ENCODE results near the gene MUC5B. TPM values are rescaled to one million over a fixed set of nuclear protein-coding genes. Genes with fewer than 3 reads are reported as not detected.

The MUC5B gene
- total RNA-seq, 1 experiment from 2014 or later, result not detected

DNA sequence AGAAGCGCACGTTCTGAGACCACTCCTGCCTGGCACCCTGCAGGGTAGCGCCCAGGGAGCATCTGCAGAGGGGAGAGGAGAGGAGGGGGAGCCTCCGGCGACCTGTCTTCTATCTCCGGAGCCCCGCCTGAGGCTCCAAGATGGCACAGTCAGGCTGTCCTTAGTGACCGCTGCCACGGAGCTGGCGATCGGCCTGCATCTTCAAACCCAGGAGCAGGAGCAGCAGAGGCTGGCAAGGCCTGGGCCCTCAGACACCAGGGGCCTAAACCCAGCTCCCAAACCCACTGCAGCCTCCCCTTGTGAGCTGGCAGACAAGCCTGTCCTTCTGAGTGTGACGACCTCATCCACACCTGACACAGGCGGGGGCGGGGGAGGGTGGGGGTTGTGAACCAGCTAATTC, 51.6 kb downstream of the MUC5B start:
- DNase-seq, result no peak

GRCh38 chr11:1275021-1275420, 52.2 kb downstream of the MUC5B start:
- no peaks in the 10 kb centered on the region for H3K4me1 ChIP-seq
- peaks cover 3% of the 10 kb centered on the region; the same call in 1 of the 2 replicates for H3K36me3 ChIP-seq

More for the DNA sequence above, 51.6 kb downstream of the MUC5B start:
- Histone ChIP-seq H3K27me3 (no peaks in the 10 kb centered on the region), H3K4me3 (no peak overlapping the region), H3K9me3 (replicated peaks) (no peaks in the 10 kb centered on the region), H3K4me1 (no peaks in the 10 kb centered on the region), H3K27ac (no peak overlapping the region), H3K36me3 (peaks cover 3% of the 10 kb centered on the region; the same call in 1 of the 2 replicates)

GRCh38 chr11:1276041-1276790, 53.4 kb downstream of the MUC5B start:
- H3K4me3 ChIP-seq, result no peak overlapping the region
- no peaks in the 10 kb centered on the region for H3K27me3 ChIP-seq
- H3K9me3 ChIP-seq (replicated peaks), result no peaks in the 10 kb centered on the region
- no peak for DNase-seq
- H3K4me1 ChIP-seq, result no peaks in the 10 kb centered on the region
- peaks cover 3% of the 10 kb centered on the region for H3K36me3 ChIP-seq
- no peak overlapping the region for H3K27ac ChIP-seq

More at GRCh38 chr11:1275021-1275420, 52.2 kb downstream of the MUC5B start:
- no peak overlapping the region for H3K27ac ChIP-seq
- no peaks in the 10 kb centered on the region for H3K9me3 ChIP-seq (replicated peaks)
- DNase-seq, result no peak
- no peaks in the 10 kb centered on the region for H3K27me3 ChIP-seq
- no peak overlapping the region for H3K4me3 ChIP-seq

- Histone ChIP-seq H3K27me3 (no peaks in the 10 kb centered on the region), H3K4me1 (no peaks in the 10 kb centered on the region), H3K36me3 (peaks cover 3% of the 10 kb centered on the region), H3K4me3 (no peak overlapping the region), H3K27ac (no peak overlapping the region), H3K9me3 (replicated peaks) (no peaks in the 10 kb centered on the region)
- DNase-seq, result no peak
Measured at GRCh38 chr11:1276866-1277615, 54.2 kb downstream of the MUC5B start.

- DNase-seq, result no peak
- Histone ChIP-seq H3K27me3 (no peaks in the 10 kb centered on the region), H3K9me3 (replicated peaks) (no peaks in the 10 kb centered on the region), H3K36me3 (peaks cover 3% of the 10 kb centered on the region), H3K4me1 (no peaks in the 10 kb centered on the region), H3K4me3 (no peak overlapping the region), H3K27ac (no peak overlapping the region)
Measured at GRCh38 chr11:1277936-1278512, 55.2 kb downstream of the MUC5B start.

- Histone ChIP-seq H3K4me1 (no peaks in the 10 kb centered on the region), H3K27ac (no peak overlapping the region), H3K27me3 (no peaks in the 10 kb centered on the region), H3K36me3 (peaks cover 3% of the 10 kb centered on the region), H3K9me3 (replicated peaks) (no peaks in the 10 kb centered on the region), H3K4me3 (no peak overlapping the region)
- no peak for DNase-seq
Measured at GRCh38 chr11:1278766-1279673, 56.2 kb downstream of the MUC5B start.

DNA sequence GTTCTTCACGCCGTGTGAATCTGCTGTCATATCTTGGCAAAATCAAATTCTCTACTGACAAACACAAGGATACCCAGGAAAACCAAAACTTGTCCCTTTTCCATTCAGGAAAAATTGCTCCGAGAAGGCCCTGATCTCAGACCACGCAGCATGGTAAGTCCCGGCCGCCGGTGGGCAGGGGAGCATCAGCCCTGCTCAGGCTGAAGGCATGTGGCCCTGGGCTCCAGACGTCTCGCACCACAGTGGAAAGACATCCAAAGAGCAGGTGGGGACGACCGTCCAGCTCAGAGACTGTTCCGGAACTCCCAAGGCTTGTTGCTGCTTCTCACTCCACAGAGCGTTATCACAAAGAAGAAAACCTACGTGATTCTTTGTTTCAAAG, 56.8 kb downstream of the MUC5B start:
- H3K36me3 ChIP-seq, result peaks cover 3% of the 10 kb centered on the region
- H3K4me3 ChIP-seq, result no peak overlapping the region
- no peaks in the 10 kb centered on the region for H3K4me1 ChIP-seq
- DNase-seq, result no peak
- H3K27me3 ChIP-seq, result no peaks in the 10 kb centered on the region
- H3K27ac ChIP-seq, result no peak overlapping the region
- no peaks in the 10 kb centered on the region for H3K9me3 ChIP-seq (replicated peaks)

- DNase-seq, result no peak
Measured at GRCh38 chr11:1280116-1281035, 57.5 kb downstream of the MUC5B start.

GRCh38 chr11:1281326-1281973, 58.6 kb downstream of the MUC5B start:
- peaks cover 5% of the 10 kb centered on the region for H3K36me3 ChIP-seq
- no peak overlapping the region for H3K27ac ChIP-seq
- H3K4me3 ChIP-seq, result no peak overlapping the region
- no peak for DNase-seq
- no peaks in the 10 kb centered on the region for H3K27me3 ChIP-seq
- H3K4me1 ChIP-seq, result no peaks in the 10 kb centered on the region
- no peaks in the 10 kb centered on the region for H3K9me3 ChIP-seq (replicated peaks)

More at GRCh38 chr11:1280116-1281035, 57.5 kb downstream of the MUC5B start:
- H3K36me3 ChIP-seq, result peaks cover 3% of the 10 kb centered on the region
- no peak overlapping the region for H3K4me3 ChIP-seq
- no peaks in the 10 kb centered on the region for H3K9me3 ChIP-seq (replicated peaks)
- H3K4me1 ChIP-seq, result no peaks in the 10 kb centered on the region
- no peak overlapping the region for H3K27ac ChIP-seq
- H3K27me3 ChIP-seq, result no peaks in the 10 kb centered on the region

- Histone ChIP-seq H3K4me3 (no peak overlapping the region), H3K36me3 (peaks cover 2% of the 10 kb centered on the region), H3K4me1 (no peaks in the 10 kb centered on the region), H3K27ac (no peak overlapping the region), H3K27me3 (no peaks in the 10 kb centered on the region), H3K9me3 (replicated peaks) (no peaks in the 10 kb centered on the region)
- DNase-seq, result no peak
Measured at GRCh38 chr11:1281974-1282365, 59.1 kb downstream of the MUC5B start.

DNA sequence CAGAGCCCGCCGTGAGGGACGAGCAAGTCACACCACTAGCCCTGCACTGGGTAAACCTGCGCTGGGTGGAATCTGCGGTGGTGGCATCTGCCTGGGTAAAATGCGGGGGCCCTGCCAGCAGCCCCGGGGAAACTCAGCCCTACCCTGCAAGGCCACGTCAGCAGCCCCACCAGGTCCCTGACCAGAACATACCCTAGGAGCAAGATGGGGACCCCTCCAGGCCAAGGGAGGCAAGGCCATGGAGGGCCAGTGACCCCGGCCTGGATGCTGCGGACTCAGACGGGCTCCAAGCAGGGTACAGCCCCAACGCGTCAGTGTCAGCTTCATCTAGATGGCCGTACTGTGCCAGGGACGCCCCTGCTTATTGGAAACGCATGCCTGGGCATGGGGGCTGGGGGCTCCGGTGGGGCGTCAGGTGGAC, 60.2 kb downstream of the MUC5B start:
- no peak for DNase-seq
- H3K27ac ChIP-seq, result no peak overlapping the region
- peaks cover 3% of the 10 kb centered on the region; the same call in 1 of the 2 replicates for H3K36me3 ChIP-seq
- H3K4me1 ChIP-seq, result no peaks in the 10 kb centered on the region
- no peaks in the 10 kb centered on the region for H3K27me3 ChIP-seq
- H3K4me3 ChIP-seq, result no peak overlapping the region
- no peaks in the 10 kb centered on the region for H3K9me3 ChIP-seq (replicated peaks)

GRCh38 chr11:1283906-1284305, 61.0 kb downstream of the MUC5B start:
- no peak overlapping the region for H3K4me3 ChIP-seq
- H3K36me3 ChIP-seq, result peaks cover 11% of the 10 kb centered on the region; the same call in 1 of the 2 replicates
- no peak overlapping the region for H3K27ac ChIP-seq
- no peaks in the 10 kb centered on the region for H3K9me3 ChIP-seq (replicated peaks)
- no peaks in the 10 kb centered on the region for H3K4me1 ChIP-seq
- no peak for DNase-seq
- no peaks in the 10 kb centered on the region for H3K27me3 ChIP-seq

DNA sequence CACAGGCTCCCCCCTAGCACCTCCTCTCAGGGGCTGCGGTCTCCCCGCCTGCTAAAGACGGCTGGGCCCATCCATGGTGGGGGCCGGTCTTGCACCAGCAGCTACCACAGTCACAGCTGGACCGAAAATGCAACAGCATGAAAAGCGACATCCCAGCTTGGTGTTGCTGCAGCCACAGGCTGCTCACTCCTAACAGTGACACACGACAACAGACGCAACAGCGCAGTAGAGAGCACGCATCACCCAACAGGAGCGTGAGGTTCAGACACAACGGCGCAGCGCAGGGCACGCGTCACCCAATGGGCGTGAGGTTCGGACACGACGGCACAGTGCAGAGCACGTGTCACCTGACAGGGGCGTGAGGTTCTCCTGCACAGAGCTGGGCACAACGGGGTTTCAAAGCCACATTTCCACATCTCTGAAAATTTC, 62.5 kb downstream of the MUC5B start:
- H3K4me1 ChIP-seq, result no peaks in the 10 kb centered on the region
- H3K4me3 ChIP-seq, result no peak overlapping the region
- H3K9me3 ChIP-seq (replicated peaks), result no peaks in the 10 kb centered on the region
- H3K27me3 ChIP-seq, result no peaks in the 10 kb centered on the region
- peaks cover 18% of the 10 kb centered on the region; the same call in 1 of the 2 replicates for H3K36me3 ChIP-seq
- no peak overlapping the region for H3K27ac ChIP-seq
- no peak for DNase-seq

Data from SJCRH30 (cell line).